ENCODE data around the gene SLC16A10. TPM values are rescaled to one million over a fixed set of nuclear protein-coding genes. Genes with fewer than 3 reads are reported as not detected.

The SLC16A10 gene
- total and polyA plus RNA-seq, 2 of the 13 experiments (the other 11 are each of a cell fraction or from before 2014, with no cell fraction given), result 8.2 to 20.1 TPM

DNA sequence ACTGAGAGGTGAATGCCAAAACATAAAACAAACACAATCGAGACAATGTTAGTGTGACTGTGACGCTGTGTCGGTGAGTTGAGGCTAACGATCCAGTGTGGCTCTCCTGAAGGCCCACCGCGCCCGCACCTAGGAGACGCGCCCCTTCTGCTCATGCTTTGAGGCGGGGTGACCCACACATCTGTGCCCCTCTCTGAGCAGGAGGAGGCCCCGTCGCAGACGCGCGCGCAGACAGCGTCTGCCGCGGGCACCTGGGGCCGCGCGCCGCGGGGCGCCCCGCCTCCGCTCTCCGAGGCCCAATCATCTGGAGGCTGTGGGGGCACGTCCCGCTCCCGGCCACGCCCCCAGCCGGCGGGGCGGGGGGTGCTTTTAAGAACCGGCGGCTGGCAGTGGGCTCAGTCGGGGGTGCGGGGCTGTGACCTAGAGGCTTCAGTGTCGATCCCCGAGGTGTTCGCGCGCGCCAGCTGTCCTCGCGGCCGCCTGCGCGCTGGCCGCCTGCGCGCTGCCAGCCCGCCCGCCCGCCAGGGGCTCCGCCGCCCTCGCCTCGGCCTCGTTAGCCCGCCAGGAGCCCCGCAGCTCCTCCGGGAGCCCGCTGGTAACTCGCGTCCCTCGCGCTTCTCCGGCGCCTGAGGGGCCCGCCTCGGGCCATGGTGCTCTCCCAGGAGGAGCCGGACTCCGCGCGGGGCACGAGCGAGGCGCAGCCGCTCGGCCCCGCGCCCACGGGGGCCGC, at the start of gene SLC16A10 (continued):
- peak; percentile 60 for TF ChIP-seq SRSF1 (optimal IDR thresholded peaks at IDR 0.05; ENCODE audit: low read depth, low read length)
- TF ChIP-seq HNF4G (IDR thresholded peaks at IDR 0.05; ENCODE audit: borderline replicate concordance, low read depth, low read length), result no peak
- TF ChIP-seq HNF4G (CRISPR knock-in tag; IDR thresholded peaks at IDR 0.05; ENCODE audit: borderline replicate concordance, low read depth), result 0 out of 2 replicates have a peak, but pooled peaks have one; percentile 23
- TF ChIP-seq BATF2 (CRISPR knock-in tag; IDR thresholded peaks at IDR 0.05), result no peak
- peak; percentile 70; the same call in 1 of the 2 replicates for TF ChIP-seq ATF7-NPFF (CRISPR knock-in tag; IDR thresholded peaks at IDR 0.05; ENCODE audit: low read depth)
- TF ChIP-seq, protein P1, sequence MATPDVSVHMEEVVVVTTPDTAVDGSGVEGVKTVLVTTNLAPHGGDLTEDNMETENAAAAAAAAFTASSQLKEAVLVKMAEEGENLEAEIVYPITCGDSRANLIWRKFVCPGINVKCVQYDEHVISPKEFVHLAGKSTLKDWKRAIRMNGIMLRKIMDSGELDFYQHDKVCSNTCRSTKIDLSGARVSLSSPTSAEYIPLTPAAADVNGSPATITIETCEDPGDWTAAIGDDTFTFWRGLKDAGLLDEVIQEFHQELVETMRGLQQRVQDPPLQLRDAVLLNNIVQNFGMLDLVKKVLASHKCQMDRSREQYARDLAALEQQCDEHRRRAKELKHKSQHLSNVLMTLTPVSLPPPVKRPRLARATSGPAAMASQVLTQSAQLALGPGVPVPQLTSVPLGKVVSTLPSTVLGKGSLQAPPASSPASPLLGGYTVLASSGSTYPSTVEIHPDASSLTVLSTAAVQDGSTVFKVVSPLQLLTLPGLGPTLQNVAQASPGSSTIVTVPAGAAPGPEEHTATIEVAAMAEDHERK (CRISPR knock-in tag; IDR thresholded peaks at IDR 0.05; ENCODE audit: low read depth), result 0 out of 2 replicates have a peak, but pooled peaks have one; percentile 22
- TF ChIP-seq NR2F1 (CRISPR knock-in tag; IDR thresholded peaks at IDR 0.05), result no peak
- 0 out of 2 replicates have a peak, but pooled peaks have one; percentile 19 for TF ChIP-seq NCOA2 (CRISPR knock-in tag; IDR thresholded peaks at IDR 0.05)
- peak; percentile 72; the same call in 1 of the 2 replicates for TF ChIP-seq SIN3A (IDR thresholded peaks at IDR 0.05; ENCODE audit: borderline replicate concordance, low read depth, low read length)
- no peak for TF ChIP-seq ONECUT2 (CRISPR knock-in tag; IDR thresholded peaks at IDR 0.05)
- peak; percentile 91 to 94 for TF ChIP-seq POLR2A (IDR thresholded peaks at IDR 0.05; ENCODE audit: insufficient read depth in 1 of 2, low read depth in 2 of 2, low read length in 2 of 2)
- peak; percentile 51; the same call in 1 of the 2 replicates for TF ChIP-seq ZBTB38 (CRISPR knock-in tag; IDR thresholded peaks at IDR 0.05)
- TF ChIP-seq, protein P2, sequence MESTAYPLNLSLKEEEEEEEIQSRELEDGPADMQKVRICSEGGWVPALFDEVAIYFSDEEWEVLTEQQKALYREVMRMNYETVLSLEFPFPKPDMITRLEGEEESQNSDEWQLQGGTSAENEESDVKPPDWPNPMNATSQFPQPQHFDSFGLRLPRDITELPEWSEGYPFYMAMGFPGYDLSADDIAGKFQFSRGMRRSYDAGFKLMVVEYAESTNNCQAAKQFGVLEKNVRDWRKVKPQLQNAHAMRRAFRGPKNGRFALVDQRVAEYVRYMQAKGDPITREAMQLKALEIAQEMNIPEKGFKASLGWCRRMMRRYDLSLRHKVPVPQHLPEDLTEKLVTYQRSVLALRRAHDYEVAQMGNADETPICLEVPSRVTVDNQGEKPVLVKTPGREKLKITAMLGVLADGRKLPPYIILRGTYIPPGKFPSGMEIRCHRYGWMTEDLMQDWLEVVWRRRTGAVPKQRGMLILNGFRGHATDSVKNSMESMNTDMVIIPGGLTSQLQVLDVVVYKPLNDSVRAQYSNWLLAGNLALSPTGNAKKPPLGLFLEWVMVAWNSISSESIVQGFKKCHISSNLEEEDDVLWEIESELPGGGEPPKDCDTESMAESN (CRISPR knock-in tag; conservative IDR thresholded peaks at IDR 0.05), result peak; percentile 47; the same call in 1 of the 2 replicates
- TF ChIP-seq, protein P3, sequence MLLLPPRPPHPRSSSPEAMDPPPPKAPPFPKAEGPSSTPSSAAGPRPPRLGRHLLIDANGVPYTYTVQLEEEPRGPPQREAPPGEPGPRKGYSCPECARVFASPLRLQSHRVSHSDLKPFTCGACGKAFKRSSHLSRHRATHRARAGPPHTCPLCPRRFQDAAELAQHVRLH (CRISPR knock-in tag; IDR thresholded peaks at IDR 0.05; ENCODE audit: borderline replicate concordance, low read depth), result no peak
- TF ChIP-seq SIX4 (CRISPR knock-in tag; IDR thresholded peaks at IDR 0.05), result no peak
- TF ChIP-seq ZNF331 (CRISPR knock-in tag; IDR thresholded peaks at IDR 0.05), result no peak
- peak; percentile 43 for TF ChIP-seq ZNF574 (CRISPR knock-in tag; IDR thresholded peaks at IDR 0.05)
- TF ChIP-seq SAP130 (CRISPR knock-in tag; IDR thresholded peaks at IDR 0.05; ENCODE audit: low read depth), result peak; percentile 60; the same call in 1 of the 2 replicates
- TF ChIP-seq PPARG (CRISPR knock-in tag; conservative IDR thresholded peaks at IDR 0.05), result 0 out of 2 replicates have a peak, but pooled peaks have one; percentile 30
- TF ChIP-seq KMT2B (CRISPR knock-in tag; IDR thresholded peaks at IDR 0.05), result 0 out of 2 replicates have a peak, but pooled peaks have one; percentile 46
